Panc1 (cell line): ENCODE measurements around the gene CLSTN2. TPM values are rescaled to one million over a fixed set of nuclear protein-coding genes. Genes with fewer than 3 reads are reported as not detected.

Experiments used
- ATAC-seq: fragments of 200-7000 bp; cut with Tn5 transposase; 2 replicates; pipeline ENCODE4 v1.9.1; 2020; ENCODE audit warnings: mild to moderate bottlenecking, moderate library complexity
- BruUV-seq: library from RNA; stranded (reverse); fragments of 400-500 nt; replicated peaks from 2 replicates; lab custom pipeline; 2021; lab: Mats Ljungman, UMichigan
- CTCF ChIA-PET: fragments of 300-600 bp; sonication (Branson Sonifier 250); formaldehyde crosslinking; loops from one replicate; lab custom pipeline; 2022; ENCODE audit warnings: antibody characterized with exemption; lab: Charles Lee
- POLR2A ChIA-PET: fragments of 300-600 bp; sonication (Branson Sonifier 250); formaldehyde crosslinking; loops from one replicate; lab custom pipeline; 2022; ENCODE audit warnings: antibody characterized with exemption; lab: Charles Lee
- DNase-seq: peaks from one replicate; pipeline ENCODE4 v3.0.0-alpha.2; 2010; ENCODE audit warnings: low read depth, low spot score
- H3K27ac ChIP-seq: 2 replicates; pipeline ENCODE4 v1.5.1; 2011; ENCODE audit warnings: mild to moderate bottlenecking, low read length, inconsistent platforms
- H3K27me3 ChIP-seq: fragments of 200-500 bp; sonication (Bioruptor generic); 2 replicates; pipeline ENCODE4 v1.6.0; 2014; ENCODE audit warnings: low read length, inconsistent platforms; ENCODE audit not compliant: control insufficient read depth, insufficient read depth
- H3K36me3 ChIP-seq: fragments of 200-500 bp; sonication (Bioruptor generic); 2 replicates; pipeline ENCODE4 v1.5.1; 2014; ENCODE audit warnings: inconsistent platforms, mild to moderate bottlenecking, low read length, moderate library complexity; ENCODE audit not compliant: control insufficient read depth, insufficient read depth
- H3K4me1 ChIP-seq: 2 replicates; pipeline ENCODE4 v1.5.1; 2011; ENCODE audit warnings: inconsistent platforms, mild to moderate bottlenecking, low read length, moderate library complexity; ENCODE audit not compliant: control insufficient read depth, insufficient read depth
- H3K4me3 ChIP-seq, 2 experiments: 2 replicates each; pipeline ENCODE4 v1.5.1; 2011 to 2012; ENCODE audit warnings: low read depth in 2 of 2, low read length in 2 of 2, mild to moderate bottlenecking in 2 of 2, inconsistent platforms in 1 of 2, moderate library complexity in 1 of 2
- H3K9me3 ChIP-seq: fragments of 200-500 bp; sonication (Bioruptor generic); 2 replicates; pipeline ENCODE4 v1.5.1; 2014; ENCODE audit warnings: low read depth, mild to moderate bottlenecking, inconsistent platforms, low read length, moderate library complexity; ENCODE audit not compliant: control insufficient read depth, insufficient read depth
- POLR2AphosphoS5 ChIP-seq: IDR thresholded peaks from 2 replicates; pipeline ENCODE4 v1.6.1; 2012; ENCODE audit warnings: mild to moderate bottlenecking, low read depth, low read length, moderate library complexity
- SIN3A ChIP-seq: IDR thresholded peaks from 2 replicates; pipeline ENCODE4 v1.6.1; 2012; ENCODE audit warnings: low read depth, mild to moderate bottlenecking, low read length, moderate library complexity, borderline replicate concordance; ENCODE audit not compliant: insufficient read depth
- TCF7L2 ChIP-seq: IDR thresholded peaks from 2 replicates; pipeline ENCODE4 v1.6.1; 2011; ENCODE audit warnings: mild to moderate bottlenecking, low read depth, low read length, inconsistent platforms
- in situ Hi-C: cut with HindIII; loops from 2 replicates; pipeline ENCODE4 v1.10.0; 2016; ENCODE audit warnings: low sequenced_read_pairs, low pct_unique_long_range_greater_than_20kb
- intact Hi-C: fragments of 100-400 bp; cut with micrococcal nuclease; formaldehyde crosslinking; loops from one replicate; pipeline ENCODE4 v1.10.0; 2022; ENCODE audit not compliant: unreplicated experiment
- total RNA-seq: library from RNA; stranded (reverse); gene quantifications from one replicate; pipeline ENCODE4 v1.2.1, GENCODE V29; 2021; ENCODE audit not compliant: unreplicated experiment
- TF ChIP-seq, protein P1 (sequence below), 2 experiments: IDR thresholded peaks; 2 replicates each; pipeline ENCODE4 v1.6.1; 2011 to 2012; ENCODE audit warnings: low read depth in 2 of 2, control low read depth in 1 of 2, low read length in 1 of 2, mild to moderate bottlenecking in 1 of 2, moderate library complexity in 1 of 2; ENCODE audit not compliant: insufficient read depth in 1 of 2
- TF ChIP-seq, protein P2 (sequence below): fragments of 450-650 bp; IDR thresholded peaks from 2 replicates; pipeline ENCODE4 v1.5.1; 2017; ENCODE audit warnings: mild to moderate bottlenecking

The CLSTN2 gene
- total RNA-seq, 1 experiment from 2014 or later: 0.03 TPM

DNA sequence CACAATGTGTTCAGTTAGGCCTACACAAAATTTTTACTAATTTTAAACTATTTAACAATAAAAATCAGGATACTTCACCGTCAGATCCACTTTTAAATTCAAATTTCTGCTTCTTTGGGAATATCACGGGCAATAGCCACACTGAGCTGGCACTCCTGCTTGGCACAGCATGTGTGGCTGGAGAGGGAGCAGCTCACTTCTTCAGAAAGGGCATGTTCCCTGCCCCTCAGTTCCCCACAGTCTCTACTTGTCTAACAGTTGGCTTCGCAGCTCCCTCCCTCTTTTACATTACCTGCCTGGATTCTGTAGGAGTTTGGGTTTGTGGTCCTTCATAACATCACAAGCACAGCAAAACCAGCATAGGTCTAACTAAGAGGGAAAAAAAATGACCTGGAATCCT lies 666.9 kb downstream of the CLSTN2 start:
- no peak for ATAC-seq
- no peak for TF ChIP-seq TCF7L2
- TF ChIP-seq, protein P1, sequence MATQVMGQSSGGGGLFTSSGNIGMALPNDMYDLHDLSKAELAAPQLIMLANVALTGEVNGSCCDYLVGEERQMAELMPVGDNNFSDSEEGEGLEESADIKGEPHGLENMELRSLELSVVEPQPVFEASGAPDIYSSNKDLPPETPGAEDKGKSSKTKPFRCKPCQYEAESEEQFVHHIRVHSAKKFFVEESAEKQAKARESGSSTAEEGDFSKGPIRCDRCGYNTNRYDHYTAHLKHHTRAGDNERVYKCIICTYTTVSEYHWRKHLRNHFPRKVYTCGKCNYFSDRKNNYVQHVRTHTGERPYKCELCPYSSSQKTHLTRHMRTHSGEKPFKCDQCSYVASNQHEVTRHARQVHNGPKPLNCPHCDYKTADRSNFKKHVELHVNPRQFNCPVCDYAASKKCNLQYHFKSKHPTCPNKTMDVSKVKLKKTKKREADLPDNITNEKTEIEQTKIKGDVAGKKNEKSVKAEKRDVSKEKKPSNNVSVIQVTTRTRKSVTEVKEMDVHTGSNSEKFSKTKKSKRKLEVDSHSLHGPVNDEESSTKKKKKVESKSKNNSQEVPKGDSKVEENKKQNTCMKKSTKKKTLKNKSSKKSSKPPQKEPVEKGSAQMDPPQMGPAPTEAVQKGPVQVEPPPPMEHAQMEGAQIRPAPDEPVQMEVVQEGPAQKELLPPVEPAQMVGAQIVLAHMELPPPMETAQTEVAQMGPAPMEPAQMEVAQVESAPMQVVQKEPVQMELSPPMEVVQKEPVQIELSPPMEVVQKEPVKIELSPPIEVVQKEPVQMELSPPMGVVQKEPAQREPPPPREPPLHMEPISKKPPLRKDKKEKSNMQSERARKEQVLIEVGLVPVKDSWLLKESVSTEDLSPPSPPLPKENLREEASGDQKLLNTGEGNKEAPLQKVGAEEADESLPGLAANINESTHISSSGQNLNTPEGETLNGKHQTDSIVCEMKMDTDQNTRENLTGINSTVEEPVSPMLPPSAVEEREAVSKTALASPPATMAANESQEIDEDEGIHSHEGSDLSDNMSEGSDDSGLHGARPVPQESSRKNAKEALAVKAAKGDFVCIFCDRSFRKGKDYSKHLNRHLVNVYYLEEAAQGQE (IDR thresholded peaks at IDR 0.05; ENCODE audit: insufficient read depth in 1 of 2, low read depth in 2 of 2, low read length in 1 of 2): no peak
- TF ChIP-seq SIN3A: no peak
- TF ChIP-seq, protein P2, sequence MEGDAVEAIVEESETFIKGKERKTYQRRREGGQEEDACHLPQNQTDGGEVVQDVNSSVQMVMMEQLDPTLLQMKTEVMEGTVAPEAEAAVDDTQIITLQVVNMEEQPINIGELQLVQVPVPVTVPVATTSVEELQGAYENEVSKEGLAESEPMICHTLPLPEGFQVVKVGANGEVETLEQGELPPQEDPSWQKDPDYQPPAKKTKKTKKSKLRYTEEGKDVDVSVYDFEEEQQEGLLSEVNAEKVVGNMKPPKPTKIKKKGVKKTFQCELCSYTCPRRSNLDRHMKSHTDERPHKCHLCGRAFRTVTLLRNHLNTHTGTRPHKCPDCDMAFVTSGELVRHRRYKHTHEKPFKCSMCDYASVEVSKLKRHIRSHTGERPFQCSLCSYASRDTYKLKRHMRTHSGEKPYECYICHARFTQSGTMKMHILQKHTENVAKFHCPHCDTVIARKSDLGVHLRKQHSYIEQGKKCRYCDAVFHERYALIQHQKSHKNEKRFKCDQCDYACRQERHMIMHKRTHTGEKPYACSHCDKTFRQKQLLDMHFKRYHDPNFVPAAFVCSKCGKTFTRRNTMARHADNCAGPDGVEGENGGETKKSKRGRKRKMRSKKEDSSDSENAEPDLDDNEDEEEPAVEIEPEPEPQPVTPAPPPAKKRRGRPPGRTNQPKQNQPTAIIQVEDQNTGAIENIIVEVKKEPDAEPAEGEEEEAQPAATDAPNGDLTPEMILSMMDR: no peak
- no peak for TF ChIP-seq POLR2AphosphoS5
- no peaks in the 10 kb centered on the region for H3K9me3 ChIP-seq
- H3K27ac ChIP-seq: no peak overlapping the region
- ChIA-PET POLR2A (no interaction called here), CTCF (interaction anchor here (0.6 kb wide), 1 partner anchor 16 kb away, joined by 3 read pairs; no protein-coding TSS in a partner anchor)
- BruUV-seq: no TSS peak
- no peaks in the 10 kb centered on the region for H3K36me3 ChIP-seq
- no peak for DNase-seq
- in situ Hi-C loops: no loop called here
- no peak overlapping the region for H3K4me3 ChIP-seq
- H3K4me1 ChIP-seq: no peaks in the 10 kb centered on the region
- intact Hi-C loops: no loop called here
- no peaks in the 10 kb centered on the region for H3K27me3 ChIP-seq

DNA sequence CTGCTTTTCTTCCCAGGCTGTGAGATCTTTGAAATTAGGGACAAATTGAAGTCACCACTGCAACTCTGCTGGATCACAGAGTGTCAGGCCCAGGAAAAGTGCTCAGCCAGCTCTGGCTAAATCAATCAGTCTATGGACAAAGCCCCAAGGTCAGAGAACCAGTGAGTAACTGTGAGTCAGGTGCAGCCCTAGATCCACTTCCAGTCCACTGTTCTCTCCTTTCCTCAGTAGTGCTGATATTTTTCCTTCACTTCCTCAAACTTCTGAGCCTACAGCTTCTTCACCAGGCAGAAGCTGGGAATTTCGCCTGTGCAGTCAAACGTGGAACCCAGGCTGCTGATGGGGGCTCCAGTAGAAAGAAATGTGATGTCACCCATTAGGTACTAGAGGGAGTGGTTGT lies 667.8 kb downstream of the CLSTN2 start:
- in situ Hi-C loops: no loop called here
- no peak for DNase-seq
- H3K27ac ChIP-seq: no peak overlapping the region

More for the DNA sequence above, 667.8 kb downstream of the CLSTN2 start:
- ChIA-PET CTCF (no interaction called here), POLR2A (no interaction called here)
- intact Hi-C loops: no loop called here
- Histone ChIP-seq H3K4me1 (no peaks in the 10 kb centered on the region), H3K4me3 (no peak overlapping the region), H3K9me3 (no peaks in the 10 kb centered on the region), H3K27me3 (no peaks in the 10 kb centered on the region), H3K36me3 (no peaks in the 10 kb centered on the region)
- TF ChIP-seq, protein P2: no peak
- TF ChIP-seq TCF7L2 (no peak), POLR2AphosphoS5 (no peak), SIN3A (no peak)
- TF ChIP-seq, protein P1 (IDR thresholded peaks at IDR 0.05; ENCODE audit: insufficient read depth in 1 of 2, low read depth in 2 of 2, low read length in 1 of 2): no peak
- no peak for ATAC-seq
- BruUV-seq: no TSS peak
